Measurements from ENCODE around the gene PALM2AKAP2.

PALM2AKAP2 gene

DNA sequence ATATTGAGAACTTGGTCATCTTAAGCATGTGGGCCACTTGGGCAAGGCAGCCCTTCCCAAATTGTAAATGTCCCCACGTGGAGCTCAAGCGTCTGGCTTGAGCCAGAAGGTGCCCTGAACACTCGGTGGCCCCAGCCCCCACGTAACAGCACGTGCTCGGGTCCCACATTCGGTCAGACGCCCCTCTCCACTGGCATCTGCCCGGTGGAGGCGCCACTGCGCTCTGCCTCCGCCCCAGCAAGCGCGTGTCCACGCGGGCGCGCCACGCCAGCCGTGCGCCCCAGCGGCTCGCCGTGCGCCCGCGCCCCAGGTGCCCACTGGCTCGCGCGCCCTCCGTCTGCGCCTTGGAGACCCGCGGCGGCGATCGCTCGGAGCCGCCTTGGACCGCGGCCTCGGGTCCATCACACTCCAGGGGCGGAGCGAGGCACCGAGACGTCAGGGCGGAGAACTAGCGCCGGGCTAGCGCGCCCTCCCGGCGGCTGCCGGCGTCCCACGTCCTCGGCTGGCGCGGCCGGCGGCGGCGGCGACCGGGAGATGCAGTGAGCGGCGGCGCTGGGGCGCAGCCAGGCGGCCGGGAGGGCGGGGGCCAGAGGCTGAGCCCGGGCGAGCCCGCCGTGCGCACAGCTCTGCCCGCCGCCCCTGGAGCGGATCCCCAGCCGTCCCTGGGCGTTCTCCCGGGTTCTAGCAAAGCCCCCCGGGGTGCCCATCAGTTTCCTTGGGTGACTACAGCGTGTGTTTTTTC is at the start of gene PALM2AKAP2:
Gene PALM2AKAP2 (plus strand): TSS at position 488 of the 742 bp plus-strand sequence. CDS start 291 bp downstream, outside the sequence.
- DNase-seq, result peak; percentile 56

- peak; percentile 24 for DNase-seq
Observed at GRCh38 chr9:109730228-109730627, 49.8 kb upstream of the PALM2AKAP2 start.

DNA sequence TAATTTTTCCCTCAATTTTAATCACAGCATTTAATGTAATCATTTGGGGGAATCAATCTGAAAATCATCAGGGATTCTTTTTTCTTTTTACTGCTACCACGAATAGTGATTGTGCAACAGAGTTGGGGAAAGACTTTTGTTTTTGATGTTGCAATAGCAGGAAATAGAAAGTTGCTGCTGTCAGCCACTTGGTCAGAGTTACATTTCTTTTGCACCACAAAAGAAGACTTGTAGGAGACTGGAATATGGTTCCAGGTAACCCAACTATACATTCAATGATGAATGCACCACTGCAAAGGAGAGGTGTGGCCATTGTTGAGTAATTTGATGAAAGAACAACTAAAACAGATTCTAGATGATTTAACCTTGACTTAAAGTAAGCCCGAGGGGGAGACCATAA is 46.3 kb upstream of the PALM2AKAP2 start:
- no peak for DNase-seq

- no peak for DNase-seq
Observed at GRCh38 chr9:109734814-109735213, 45.2 kb upstream of the PALM2AKAP2 start.

GRCh38 chr9:109735801-109736200 is 44.2 kb upstream of the PALM2AKAP2 start:
- no peak for DNase-seq

- DNase-seq, result no peak
Observed at GRCh38 chr9:109737295-109737694, 42.7 kb upstream of the PALM2AKAP2 start.

DNA sequence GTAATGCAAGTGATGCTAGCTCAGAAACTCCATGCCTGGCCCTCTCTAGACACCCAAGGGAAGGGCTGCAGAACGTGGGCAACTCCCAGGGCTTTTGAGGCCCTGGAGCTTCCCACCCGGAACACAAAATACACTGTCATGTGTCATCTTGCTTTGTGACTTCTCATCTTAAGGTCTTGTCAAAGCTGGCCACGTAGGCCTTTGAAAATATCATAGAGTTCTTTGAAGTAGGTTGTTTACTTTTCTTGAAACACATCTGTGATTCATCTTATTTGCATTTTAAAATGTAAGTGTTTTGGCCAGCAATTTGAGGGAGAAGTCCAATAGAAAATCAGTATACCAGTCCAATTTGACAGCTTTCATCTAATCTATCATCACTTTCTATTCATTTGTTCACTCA is 40.2 kb upstream of the PALM2AKAP2 start:
- DNase-seq, result no peak

- no peak for DNase-seq
Observed at GRCh38 chr9:109742776-109743348, 37.1 kb upstream of the PALM2AKAP2 start.

- DNase-seq, result no peak
Observed at GRCh38 chr9:109743696-109744095, 36.3 kb upstream of the PALM2AKAP2 start.

- peak; percentile 81 for DNase-seq
Observed at GRCh38 chr9:109745335-109746283, 34.4 kb upstream of the PALM2AKAP2 start.

- peak; percentile 7 for DNase-seq
Observed at GRCh38 chr9:109751253-109751652, 28.7 kb upstream of the PALM2AKAP2 start.

DNA sequence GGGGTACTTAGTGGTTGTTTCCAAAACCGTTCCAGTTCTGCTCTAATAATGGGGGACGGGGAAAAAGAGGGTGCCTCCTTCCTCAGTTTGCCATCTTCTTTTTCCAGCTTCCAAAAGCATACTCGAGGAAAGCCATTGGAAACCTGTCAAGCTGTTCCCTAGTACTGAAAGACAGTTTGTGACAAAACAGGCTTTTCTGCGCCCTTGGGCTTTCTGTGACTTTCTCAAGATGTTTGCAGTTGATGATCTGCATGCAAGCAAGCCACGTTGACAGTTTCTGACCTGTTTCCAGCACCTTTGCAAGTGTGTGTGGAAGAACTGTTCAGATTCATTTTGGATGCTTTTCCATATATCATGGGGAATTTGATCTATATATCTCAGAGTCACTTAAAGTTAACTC is 26.7 kb upstream of the PALM2AKAP2 start:
- no peak for DNase-seq

- DNase-seq, result no peak
Observed at GRCh38 chr9:109755040-109755439, 25.0 kb upstream of the PALM2AKAP2 start.

- DNase-seq, result no peak
Observed at GRCh38 chr9:109759589-109759988, 20.4 kb upstream of the PALM2AKAP2 start.

DNA sequence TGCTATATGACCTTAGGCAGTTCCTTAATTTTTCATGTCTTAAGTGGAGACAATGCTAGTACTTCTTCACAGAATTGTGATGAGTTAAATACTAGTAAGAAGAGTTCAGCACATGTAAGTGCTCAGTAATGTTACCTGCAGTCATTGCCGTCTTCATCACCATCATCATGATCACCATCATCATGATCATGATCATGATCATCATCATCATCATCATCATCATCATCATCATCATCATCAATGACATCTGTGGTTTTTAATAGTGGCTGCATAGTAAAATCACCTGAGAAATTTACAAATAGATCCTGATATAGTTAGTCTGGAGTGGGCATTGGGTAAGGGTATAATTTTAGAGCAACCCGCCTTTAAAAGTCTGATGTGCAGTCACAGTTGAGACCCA is 14.7 kb upstream of the PALM2AKAP2 start:
- DNase-seq, result no peak

DNA sequence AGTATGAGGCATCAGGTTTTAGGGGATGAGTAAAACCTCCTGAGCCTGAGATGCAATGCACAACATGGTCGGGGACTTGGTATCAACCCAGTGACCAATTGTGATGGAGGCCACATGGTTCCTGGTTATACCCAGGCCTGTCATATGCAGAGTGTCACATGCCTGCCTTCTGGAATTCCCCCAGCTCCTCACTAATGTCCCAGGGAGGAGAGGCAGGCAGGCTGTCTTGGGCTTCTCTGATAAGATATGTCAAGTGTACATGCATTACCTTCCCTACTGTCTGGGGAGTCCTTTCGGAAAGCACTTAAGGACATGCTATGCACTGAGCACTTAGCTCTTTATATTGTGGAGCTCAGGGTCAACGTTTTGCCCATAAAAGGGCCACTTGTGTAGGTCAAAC is 14.2 kb upstream of the PALM2AKAP2 start:
- no peak for DNase-seq

- no peak for DNase-seq
Observed at GRCh38 chr9:109766351-109766750, 13.6 kb upstream of the PALM2AKAP2 start.

DNA sequence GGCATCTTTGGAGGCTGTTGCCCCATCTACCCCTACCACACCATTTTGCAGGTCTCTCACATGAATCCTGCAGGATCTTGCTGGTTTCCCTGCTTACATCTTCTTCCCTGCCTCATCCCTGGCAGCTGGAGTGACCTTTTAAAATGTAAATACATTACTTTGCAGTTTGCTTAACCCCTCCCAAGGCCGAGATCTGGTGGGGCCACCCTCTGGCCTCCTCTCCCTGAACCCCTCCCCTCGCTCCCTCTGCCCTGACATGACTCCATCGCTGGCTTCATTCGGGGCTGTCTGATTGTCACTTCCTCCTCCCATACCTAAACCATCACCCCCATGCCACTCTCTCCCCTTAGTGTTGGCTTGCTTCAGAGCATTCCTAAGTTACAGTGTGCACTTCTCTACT is 12.6 kb upstream of the PALM2AKAP2 start:
- no peak for DNase-seq

GRCh38 chr9:109767814-109768213 is 12.2 kb upstream of the PALM2AKAP2 start:
- no peak for DNase-seq

GRCh38 chr9:109769250-109769649 is 10.7 kb upstream of the PALM2AKAP2 start:
- DNase-seq, result no peak

DNA sequence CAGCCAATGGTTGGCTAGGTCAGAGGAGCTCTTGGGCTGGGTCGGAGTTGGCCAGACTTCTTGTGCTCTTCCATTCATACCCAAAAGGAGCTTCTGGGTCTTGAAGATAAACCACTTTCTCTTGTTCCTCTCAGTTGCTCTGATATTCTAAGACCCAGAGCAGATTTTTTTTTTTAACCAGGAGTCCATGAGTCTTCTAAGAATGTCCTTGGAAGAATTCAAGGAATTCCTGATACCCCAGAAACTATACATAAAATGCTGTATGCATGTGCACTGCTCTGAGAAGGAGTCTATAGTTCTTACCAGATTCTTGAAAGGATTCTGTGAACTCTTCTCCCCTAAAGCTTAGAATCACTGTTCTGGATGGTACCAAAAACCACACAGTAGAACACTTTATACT is 9.9 kb upstream of the PALM2AKAP2 start:
- no peak for DNase-seq

DNA sequence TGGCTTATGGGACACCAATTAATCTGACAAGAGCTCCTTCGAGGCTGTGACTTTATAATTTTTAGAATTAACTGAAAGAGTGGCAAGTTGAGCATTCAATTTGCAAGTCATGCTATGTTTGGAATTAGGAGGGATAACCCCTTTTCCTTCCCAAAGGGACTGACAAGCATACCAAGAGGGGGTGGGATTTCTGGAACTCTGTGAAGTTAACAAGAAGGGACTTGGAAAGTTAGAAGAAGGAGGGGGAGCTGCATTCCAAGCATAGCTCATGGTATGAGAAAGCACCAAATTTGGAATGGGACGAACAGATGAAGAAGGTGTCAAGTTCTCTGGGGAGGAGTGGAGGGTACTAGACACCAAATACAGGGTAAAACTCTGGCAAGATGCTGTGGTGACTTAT is 8.9 kb upstream of the PALM2AKAP2 start:
- no peak for DNase-seq

DNA sequence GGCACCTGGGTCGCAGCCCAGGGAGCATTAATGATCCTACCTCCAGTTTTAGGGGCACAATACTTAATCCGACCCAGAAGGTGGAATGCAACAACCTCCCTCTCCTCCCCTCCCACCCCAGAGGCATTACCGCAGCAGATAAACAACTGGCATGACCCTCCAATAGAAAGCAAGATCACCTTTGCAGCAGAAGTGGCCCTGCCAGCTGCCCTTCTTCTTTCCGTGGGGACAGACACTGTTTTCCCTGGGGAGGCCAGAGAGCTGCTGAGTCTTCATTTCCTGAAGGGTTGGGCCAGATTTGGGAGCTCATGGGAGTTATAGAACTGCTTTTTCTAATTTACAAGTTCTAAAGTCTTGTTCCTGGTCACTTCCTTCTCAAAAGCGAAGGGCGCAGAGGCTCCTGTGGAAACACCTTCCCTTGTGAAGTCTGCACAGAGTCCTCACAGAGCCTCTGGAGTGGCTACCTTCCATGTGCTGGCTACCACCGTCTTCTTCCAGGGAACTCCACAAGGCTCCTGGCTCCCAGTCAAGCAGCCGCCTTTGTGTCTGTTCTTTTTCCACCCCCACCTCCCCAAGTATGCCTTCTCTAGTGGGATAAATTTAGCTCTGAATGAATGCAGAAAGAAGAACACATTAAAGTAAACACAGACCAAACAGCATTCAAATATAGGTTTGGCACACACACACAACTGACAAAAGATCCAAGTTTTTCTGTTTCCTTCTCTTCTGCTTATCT is 8.0 kb upstream of the PALM2AKAP2 start:
- peak; percentile 41 for DNase-seq
